GM12892 (cell line): ENCODE measurements around the gene ZNF3.

ENCODE experiments used
- POLR2A ChIP-seq: IDR thresholded peaks from 2 replicates; pipeline ENCODE4 v1.6.1; 2011; ENCODE audit warnings: low read depth, low read length, control low read depth
- POLR2AphosphoS5 ChIP-seq: IDR thresholded peaks from 2 replicates; pipeline ENCODE4 v1.6.1; 2011; ENCODE audit warnings: low read depth, low read length, control low read depth
- TAF1 ChIP-seq: IDR thresholded peaks from 2 replicates; pipeline ENCODE4 v1.6.1; 2011; ENCODE audit warnings: low read depth, mild to moderate bottlenecking, control low read depth, low read length, borderline replicate concordance

DNA sequence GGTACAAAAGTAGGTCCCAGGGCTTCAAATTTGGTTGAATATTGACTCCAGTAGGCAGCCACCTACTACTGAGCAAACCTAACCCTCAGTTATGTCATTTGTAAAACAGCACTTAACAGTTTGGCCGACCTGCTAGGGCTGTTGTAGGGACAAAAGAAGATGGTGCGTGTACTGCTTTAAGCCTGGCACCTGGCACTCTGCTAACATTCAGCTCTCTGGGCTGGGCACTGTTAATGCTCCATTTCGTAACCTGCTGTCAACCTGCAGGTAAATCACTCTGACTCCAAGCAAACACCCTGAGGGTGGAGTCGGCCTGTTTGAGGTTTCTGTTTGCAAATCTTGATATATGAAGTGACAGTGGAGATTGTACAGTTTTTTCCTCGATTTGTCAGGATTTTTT lies 58.9 kb downstream of the ZNF3 start:
- TF ChIP-seq POLR2A: 0 out of 2 replicates have a peak, but pooled peaks have one; percentile 26
- no peak for TF ChIP-seq POLR2AphosphoS5
- no peak for TF ChIP-seq TAF1
